ENCODE results near the gene HNF4A.

HNF4A gene

DNA sequence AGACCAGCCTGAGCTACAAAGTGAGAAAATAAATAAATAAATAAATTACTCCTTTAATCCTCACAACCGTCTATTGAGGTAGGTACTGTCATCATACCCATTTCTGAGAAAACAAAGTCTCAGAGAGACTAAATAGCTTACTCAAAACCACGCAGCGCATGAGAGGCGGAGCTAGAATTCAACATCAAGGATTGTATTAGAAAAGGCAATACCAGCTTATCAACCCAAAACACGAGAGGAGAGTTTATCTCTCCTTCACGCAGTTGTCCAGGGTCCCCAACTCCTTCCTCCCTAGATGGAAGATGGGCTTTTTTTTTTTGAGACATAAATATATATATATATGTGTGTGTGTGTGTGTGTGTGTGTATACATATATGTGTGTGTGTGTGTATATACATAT, 12.2 kb downstream of the HNF4A start:
- no peak overlapping the region for H3K27ac ChIP-seq (ENCODE audit: low read length)

DNA sequence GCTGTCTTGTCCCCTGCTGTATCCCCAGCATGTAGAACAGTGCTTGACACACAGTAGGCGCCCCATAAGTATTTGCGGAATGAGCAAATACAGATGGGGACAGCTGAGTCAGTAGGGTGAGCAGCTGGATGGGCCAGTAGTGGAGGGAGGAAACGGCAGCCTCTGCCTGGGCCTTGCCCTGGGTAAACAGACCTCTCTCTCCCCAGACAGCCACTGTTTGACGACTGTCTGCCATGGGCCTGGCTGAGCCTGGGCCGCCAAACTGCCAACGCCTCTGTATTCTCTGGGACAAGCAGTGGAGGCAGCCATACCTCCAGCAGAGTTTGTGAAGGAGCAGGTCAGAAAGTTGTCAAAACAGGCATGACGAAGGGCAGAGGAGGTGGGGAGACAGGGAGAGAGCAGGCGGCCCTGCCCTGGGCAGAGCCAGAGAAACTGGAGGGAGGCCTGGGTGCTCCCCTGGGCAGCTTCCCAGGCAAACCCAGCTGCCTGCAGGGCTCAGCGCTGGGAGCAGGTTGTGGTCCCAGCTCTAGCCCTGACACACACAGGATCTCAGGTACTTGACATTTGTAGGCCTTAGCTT, 15.2 kb downstream of the HNF4A start:
- Histone ChIP-seq H3K4me1 (ENCODE audit: control insufficient read depth in 1 of 2, insufficient read depth in 2 of 2, low read length in 2 of 2) (no peaks in the 10 kb centered on the region), H3K36me3 (ENCODE audit: control insufficient read depth in 1 of 2, insufficient read depth in 2 of 2, low read length in 2 of 2) (no peaks in the 10 kb centered on the region), H3K27me3 (ENCODE audit: low read depth, low read length) (no peaks in the 10 kb centered on the region), H3K27ac (ENCODE audit: low read length) (peak overlapping the region; percentile 23), H3K4me3 (ENCODE audit: low read depth in 1 of 2, low read length in 2 of 2) (no peak overlapping the region), H3K9me3 (ENCODE audit: control insufficient read depth in 1 of 2, low read length in 2 of 2) (no peaks in the 10 kb centered on the region)

More for the DNA sequence above, 12.2 kb downstream of the HNF4A start:
- H3K27me3 ChIP-seq (ENCODE audit: low read depth, low read length), result no peaks in the 10 kb centered on the region
- no peaks in the 10 kb centered on the region for H3K4me1 ChIP-seq (ENCODE audit: control insufficient read depth in 1 of 2, insufficient read depth in 2 of 2, low read length in 2 of 2)
- no peaks in the 10 kb centered on the region for H3K9me3 ChIP-seq (ENCODE audit: control insufficient read depth in 1 of 2, low read length in 2 of 2)
- no peak overlapping the region for H3K4me3 ChIP-seq (ENCODE audit: low read depth in 1 of 2, low read length in 2 of 2)
- H3K36me3 ChIP-seq (ENCODE audit: control insufficient read depth in 1 of 2, insufficient read depth in 2 of 2, low read length in 2 of 2), result no peaks in the 10 kb centered on the region

GRCh38 chr20:44382641-44383040, 27.1 kb downstream of the HNF4A start:
- H3K4me3 ChIP-seq (ENCODE audit: low read depth in 1 of 2, low read length in 2 of 2), result no peak overlapping the region
- no peaks in the 10 kb centered on the region for H3K36me3 ChIP-seq (ENCODE audit: control insufficient read depth in 1 of 2, insufficient read depth in 2 of 2, low read length in 2 of 2)
- no peak overlapping the region for H3K27ac ChIP-seq (ENCODE audit: low read length)
- no peaks in the 10 kb centered on the region for H3K4me1 ChIP-seq (ENCODE audit: control insufficient read depth in 1 of 2, insufficient read depth in 2 of 2, low read length in 2 of 2)
- H3K27me3 ChIP-seq (ENCODE audit: low read depth, low read length), result no peaks in the 10 kb centered on the region
- no peaks in the 10 kb centered on the region for H3K9me3 ChIP-seq (ENCODE audit: control insufficient read depth in 1 of 2, low read length in 2 of 2)

GRCh38 chr20:44384423-44385027, 29.0 kb downstream of the HNF4A start:
- H3K36me3 ChIP-seq (ENCODE audit: control insufficient read depth in 1 of 2, insufficient read depth in 2 of 2, low read length in 2 of 2), result no peaks in the 10 kb centered on the region
- peaks cover 3% of the 10 kb centered on the region for H3K27me3 ChIP-seq (ENCODE audit: low read depth, low read length)
- no peak overlapping the region for H3K4me3 ChIP-seq (ENCODE audit: low read depth in 1 of 2, low read length in 2 of 2)
- no peaks in the 10 kb centered on the region for H3K9me3 ChIP-seq (ENCODE audit: control insufficient read depth in 1 of 2, low read length in 2 of 2)
- peaks cover 0 to 7% of the 10 kb centered on the region in 2 donors for H3K4me1 ChIP-seq (ENCODE audit: control insufficient read depth in 1 of 2, insufficient read depth in 2 of 2, low read length in 2 of 2)
- no peak overlapping the region for H3K27ac ChIP-seq (ENCODE audit: low read length)

DNA sequence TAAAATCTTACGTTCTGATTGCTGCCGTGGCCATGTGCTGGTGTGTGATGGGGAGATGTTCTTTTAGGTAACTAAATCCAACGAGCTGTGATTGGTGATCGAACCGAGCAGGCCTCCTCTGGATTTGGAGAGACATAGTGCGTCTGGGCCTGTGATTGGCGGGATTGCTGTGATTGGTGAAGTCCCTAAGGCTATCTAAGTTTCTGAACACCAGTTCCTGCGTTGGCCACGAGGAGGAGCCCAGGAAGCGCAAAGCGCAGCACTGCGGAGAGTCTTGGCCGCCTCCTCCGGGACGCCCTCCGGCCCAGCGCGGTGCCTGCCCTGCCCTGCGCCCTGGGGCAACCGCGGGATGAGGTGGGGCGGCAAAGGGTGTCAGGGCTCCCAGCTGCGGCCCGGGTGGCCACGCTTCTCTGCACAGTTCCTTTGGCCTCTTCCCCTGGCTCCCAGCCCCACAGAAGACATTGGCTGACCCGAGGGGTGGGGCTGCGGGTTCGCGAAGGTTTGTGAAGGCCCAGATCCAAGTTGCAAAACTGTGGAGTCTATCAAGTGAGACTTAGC, 33.0 kb downstream of the HNF4A start:
- Histone ChIP-seq H3K4me1 (ENCODE audit: control insufficient read depth in 1 of 2, insufficient read depth in 2 of 2, low read length in 2 of 2) (peaks cover 0 to 7% of the 10 kb centered on the region in 2 donors), H3K4me3 (ENCODE audit: low read depth in 1 of 2, low read length in 2 of 2) (no peak overlapping the region), H3K27ac (ENCODE audit: low read length) (no peak overlapping the region), H3K27me3 (ENCODE audit: low read depth, low read length) (peaks cover 6% of the 10 kb centered on the region), H3K36me3 (ENCODE audit: control insufficient read depth in 1 of 2, insufficient read depth in 2 of 2, low read length in 2 of 2) (no peaks in the 10 kb centered on the region), H3K9me3 (ENCODE audit: control insufficient read depth in 1 of 2, low read length in 2 of 2) (no peaks in the 10 kb centered on the region)

- H3K27ac ChIP-seq (ENCODE audit: low read length), result no peak overlapping the region
- no peak overlapping the region for H3K4me3 ChIP-seq (ENCODE audit: low read depth in 1 of 2, low read length in 2 of 2)
- H3K36me3 ChIP-seq (ENCODE audit: control insufficient read depth in 1 of 2, insufficient read depth in 2 of 2, low read length in 2 of 2), result no peaks in the 10 kb centered on the region
- H3K9me3 ChIP-seq (ENCODE audit: control insufficient read depth in 1 of 2, low read length in 2 of 2), result no peaks in the 10 kb centered on the region
- peaks cover 6% of the 10 kb centered on the region for H3K27me3 ChIP-seq (ENCODE audit: low read depth, low read length)
- peaks cover 0 to 7% of the 10 kb centered on the region in 2 donors for H3K4me1 ChIP-seq (ENCODE audit: control insufficient read depth in 1 of 2, insufficient read depth in 2 of 2, low read length in 2 of 2)
Measured at GRCh38 chr20:44389871-44390270, 34.4 kb downstream of the HNF4A start.

DNA sequence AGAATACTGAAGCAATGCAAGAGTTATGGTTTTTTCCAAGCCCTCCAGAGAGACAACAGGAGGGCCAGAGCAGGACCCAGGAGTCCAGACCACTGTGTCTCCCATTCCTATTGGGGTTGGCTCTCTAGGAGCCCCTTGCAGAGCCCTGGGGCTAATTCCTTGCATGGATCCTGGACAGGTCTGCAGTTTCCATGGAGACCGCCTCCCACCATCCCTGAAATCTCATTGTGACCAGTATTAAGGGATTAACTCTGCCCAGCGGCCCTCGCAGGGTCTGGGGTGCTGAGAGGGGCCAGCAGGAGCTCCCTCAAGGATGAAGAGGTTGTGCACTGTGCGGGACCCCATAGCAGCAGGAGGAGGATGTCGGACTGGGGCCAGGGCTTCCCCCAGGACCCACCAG, 34.8 kb downstream of the HNF4A start:
- Histone ChIP-seq H3K27ac (ENCODE audit: low read length) (no peak overlapping the region), H3K27me3 (ENCODE audit: low read depth, low read length) (peaks cover 6% of the 10 kb centered on the region), H3K36me3 (ENCODE audit: control insufficient read depth in 1 of 2, insufficient read depth in 2 of 2, low read length in 2 of 2) (no peaks in the 10 kb centered on the region), H3K4me3 (ENCODE audit: low read depth in 1 of 2, low read length in 2 of 2) (no peak overlapping the region), H3K9me3 (ENCODE audit: control insufficient read depth in 1 of 2, low read length in 2 of 2) (no peaks in the 10 kb centered on the region), H3K4me1 (ENCODE audit: control insufficient read depth in 1 of 2, insufficient read depth in 2 of 2, low read length in 2 of 2) (peaks cover 0 to 7% of the 10 kb centered on the region in 2 donors)

- Histone ChIP-seq H3K36me3 (ENCODE audit: control insufficient read depth in 1 of 2, insufficient read depth in 2 of 2, low read length in 2 of 2) (no peaks in the 10 kb centered on the region), H3K27me3 (ENCODE audit: low read depth, low read length) (peaks cover 6% of the 10 kb centered on the region), H3K9me3 (ENCODE audit: control insufficient read depth in 1 of 2, low read length in 2 of 2) (no peaks in the 10 kb centered on the region), H3K4me3 (ENCODE audit: low read depth in 1 of 2, low read length in 2 of 2) (no peak overlapping the region), H3K4me1 (ENCODE audit: control insufficient read depth in 1 of 2, insufficient read depth in 2 of 2, low read length in 2 of 2) (peaks cover 0 to 7% of the 10 kb centered on the region in 2 donors), H3K27ac (ENCODE audit: low read length) (peak overlapping the region; percentile 51)
Measured at GRCh38 chr20:44392088-44392775, 36.7 kb downstream of the HNF4A start.

DNA sequence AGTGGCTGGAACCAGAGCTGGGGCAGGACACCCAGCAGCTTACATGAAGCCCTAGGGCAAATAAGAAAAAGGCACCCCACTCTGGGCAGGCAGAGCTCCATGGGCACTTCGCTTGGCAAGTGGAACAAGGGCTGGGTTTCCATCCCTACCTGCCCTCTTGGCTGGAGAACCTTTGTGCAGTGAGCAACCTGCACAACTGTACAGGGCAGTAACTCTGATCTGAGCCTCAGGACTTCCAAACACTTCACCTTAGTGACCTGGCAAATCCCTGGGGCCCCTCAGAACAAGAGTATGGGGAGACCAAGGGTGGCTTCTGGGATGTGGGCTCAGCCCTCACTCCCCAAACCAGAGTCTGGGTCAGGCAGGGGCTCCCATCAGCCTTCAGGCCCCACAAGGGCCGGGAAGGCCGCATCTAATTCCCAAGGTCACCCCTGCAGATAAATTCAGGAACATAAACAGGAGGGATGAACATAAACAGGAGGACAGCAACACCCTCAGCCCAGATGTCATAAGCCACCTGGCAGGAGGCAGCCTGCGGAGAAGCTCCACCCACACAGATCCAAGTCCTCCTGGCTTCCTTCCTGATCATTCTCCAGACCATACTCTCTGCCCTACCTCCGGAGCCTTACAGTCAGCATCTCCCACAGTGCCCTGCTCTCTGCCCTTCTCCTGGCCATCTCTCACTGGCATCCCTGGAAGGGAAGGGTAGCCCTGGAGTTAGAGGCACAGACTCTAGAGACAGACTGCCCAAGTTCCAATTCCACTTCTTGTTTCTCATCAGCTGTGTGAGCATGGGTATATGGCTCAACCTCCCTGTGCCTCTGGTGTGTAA, 37.5 kb downstream of the HNF4A start:
- H3K4me3 ChIP-seq (ENCODE audit: low read depth in 1 of 2, low read length in 2 of 2), result no peak overlapping the region
- H3K27ac ChIP-seq (ENCODE audit: low read length), result peak overlapping the region; percentile 51
- no peaks in the 10 kb centered on the region for H3K36me3 ChIP-seq (ENCODE audit: control insufficient read depth in 1 of 2, insufficient read depth in 2 of 2, low read length in 2 of 2)
- H3K9me3 ChIP-seq (ENCODE audit: control insufficient read depth in 1 of 2, low read length in 2 of 2), result no peaks in the 10 kb centered on the region
- H3K4me1 ChIP-seq (ENCODE audit: control insufficient read depth in 1 of 2, insufficient read depth in 2 of 2, low read length in 2 of 2), result peaks cover 0 to 7% of the 10 kb centered on the region in 2 donors
- H3K27me3 ChIP-seq (ENCODE audit: low read depth, low read length), result peaks cover 6% of the 10 kb centered on the region

- H3K4me3 ChIP-seq (ENCODE audit: low read depth in 1 of 2, low read length in 2 of 2), result no peak overlapping the region
- H3K9me3 ChIP-seq (ENCODE audit: control insufficient read depth in 1 of 2, low read length in 2 of 2), result no peaks in the 10 kb centered on the region
- H3K27ac ChIP-seq (ENCODE audit: low read length), result no peak overlapping the region
Measured at GRCh38 chr20:44393608-44394451, 38.3 kb downstream of the HNF4A start.

More at GRCh38 chr20:44393608-44394451, 38.3 kb downstream of the HNF4A start:
- Histone ChIP-seq H3K36me3 (ENCODE audit: control insufficient read depth in 1 of 2, insufficient read depth in 2 of 2, low read length in 2 of 2) (no peaks in the 10 kb centered on the region), H3K4me1 (ENCODE audit: control insufficient read depth in 1 of 2, insufficient read depth in 2 of 2, low read length in 2 of 2) (peaks cover 0 to under 1% of the 10 kb centered on the region in 2 donors), H3K27me3 (ENCODE audit: low read depth, low read length) (peaks cover 6% of the 10 kb centered on the region)
